Osteoblast (primary cell): ENCODE results near the gene MACROD2. TPM values are rescaled to one million over a fixed set of nuclear protein-coding genes. Genes with fewer than 3 reads are reported as not detected.
A peak's percentile ranks its signal among the peaks of the same experiment; 100 is the strongest.

Source experiments
- DNase-seq: peaks from one replicate; pipeline ENCODE4 v3.0.0; 2011; ENCODE audit warnings: low spot score, mixed read lengths; ENCODE audit not compliant: insufficient read length; ENCODE audit errors: missing footprints
- H2AFZ ChIP-seq: 2 replicates; pipeline ENCODE4 v1.6.0; 2011; ENCODE audit warnings: mild to moderate bottlenecking, low read length
- H3K27ac ChIP-seq: 2 replicates; pipeline ENCODE4 v1.5.1; 2011; ENCODE audit warnings: mild to moderate bottlenecking, low read depth, low read length, moderate library complexity
- H3K27me3 ChIP-seq: 2 replicates; pipeline ENCODE4 v1.6.0; 2012; ENCODE audit warnings: mild to moderate bottlenecking, control low read depth, inconsistent platforms, low read length, moderate library complexity; ENCODE audit not compliant: insufficient read depth
- H3K36me3 ChIP-seq: 2 replicates; pipeline ENCODE4 v1.5.1; 2011; ENCODE audit warnings: mild to moderate bottlenecking, low read length, control low read depth, moderate library complexity; ENCODE audit not compliant: insufficient read depth
- H3K4me1 ChIP-seq: 2 replicates; pipeline ENCODE4 v1.5.1; 2011; ENCODE audit warnings: mild to moderate bottlenecking, low read length, control low read depth, moderate library complexity; ENCODE audit not compliant: insufficient read depth
- H3K4me2 ChIP-seq: 2 replicates; pipeline ENCODE4 v1.6.0; 2011; ENCODE audit warnings: mild to moderate bottlenecking, low read length; ENCODE audit not compliant: insufficient read depth
- H3K4me3 ChIP-seq: fragments of 200-600 bp; sonication (generic); 3 replicates; pipeline ENCODE4 v1.5.1; 2012; ENCODE audit warnings: mild to moderate bottlenecking, low read length, inconsistent platforms; ENCODE audit not compliant: insufficient read depth
- H3K79me2 ChIP-seq: 2 replicates; pipeline ENCODE4 v1.6.0; 2012; ENCODE audit warnings: mild to moderate bottlenecking, low read length, control low read depth, inconsistent platforms; ENCODE audit not compliant: insufficient read depth
- H3K9me3 ChIP-seq: 2 replicates; pipeline ENCODE4 v1.5.1; 2011; ENCODE audit warnings: low read depth, low read length, control low read depth
- H4K20me1 ChIP-seq: 2 replicates; pipeline ENCODE4 v1.6.0; 2012; ENCODE audit warnings: mild to moderate bottlenecking, low read length, control low read depth; ENCODE audit not compliant: insufficient read depth
- CTCF ChIP-seq: IDR thresholded peaks from 2 replicates; pipeline ENCODE4 v1.5.1; 2011; ENCODE audit warnings: mild to moderate bottlenecking, low read depth, low read length, moderate library complexity; ENCODE audit errors: extremely low read depth
- total RNA-seq: library from RNA; depleted of rRNA; stranded (reverse); fragments of >200 nt; gene quantifications from 2 replicates; pipeline ENCODE4 v1.2.3, GENCODE V29; 2012

The MACROD2 gene
- total RNA-seq, 1 donor: 4.0 TPM

- no peak overlapping the region for H3K4me3 ChIP-seq
- H3K27ac ChIP-seq: no peak overlapping the region
- no peak for DNase-seq
- H3K4me1 ChIP-seq: no peaks in the 10 kb centered on the region
- no peaks in the 10 kb centered on the region for H3K79me2 ChIP-seq
- no peaks in the 10 kb centered on the region for H3K9me3 ChIP-seq
- no peaks in the 10 kb centered on the region for H3K27me3 ChIP-seq
- H2AFZ ChIP-seq: no peak overlapping the region
- no peaks in the 10 kb centered on the region for H4K20me1 ChIP-seq
- no peak overlapping the region for H3K4me2 ChIP-seq
- H3K36me3 ChIP-seq: no peaks in the 10 kb centered on the region
- TF ChIP-seq CTCF: peak; percentile 19
Measured at GRCh38 chr20:15867899-15868298, 1872.6 kb downstream of the MACROD2 start.

GRCh38 chr20:15875446-15875845, 1880.1 kb downstream of the MACROD2 start:
- Histone ChIP-seq H3K36me3 (no peaks in the 10 kb centered on the region), H3K4me3 (no peak overlapping the region), H3K4me2 (no peak overlapping the region), H3K27ac (no peak overlapping the region), H4K20me1 (no peaks in the 10 kb centered on the region), H3K79me2 (no peaks in the 10 kb centered on the region), H3K27me3 (no peaks in the 10 kb centered on the region), H3K9me3 (no peaks in the 10 kb centered on the region), H2AFZ (no peak overlapping the region), H3K4me1 (no peaks in the 10 kb centered on the region)
- TF ChIP-seq CTCF: no peak
- DNase-seq: no peak

GRCh38 chr20:15882553-15882952, 1887.2 kb downstream of the MACROD2 start:
- Histone ChIP-seq H3K4me3 (no peak overlapping the region), H3K9me3 (no peaks in the 10 kb centered on the region), H4K20me1 (no peaks in the 10 kb centered on the region), H3K27me3 (no peaks in the 10 kb centered on the region), H3K4me1 (no peaks in the 10 kb centered on the region), H3K4me2 (no peak overlapping the region), H3K79me2 (no peaks in the 10 kb centered on the region), H2AFZ (no peak overlapping the region), H3K27ac (no peak overlapping the region), H3K36me3 (no peaks in the 10 kb centered on the region)
- TF ChIP-seq CTCF: no peak
- no peak for DNase-seq

- Histone ChIP-seq H3K79me2 (no peaks in the 10 kb centered on the region), H3K9me3 (no peaks in the 10 kb centered on the region), H3K4me2 (no peak overlapping the region), H3K27me3 (no peaks in the 10 kb centered on the region), H2AFZ (no peak overlapping the region), H3K4me3 (no peak overlapping the region), H3K27ac (no peak overlapping the region), H3K4me1 (no peaks in the 10 kb centered on the region), H3K36me3 (no peaks in the 10 kb centered on the region), H4K20me1 (no peaks in the 10 kb centered on the region)
- TF ChIP-seq CTCF: no peak
- no peak for DNase-seq
Measured at GRCh38 chr20:15886250-15886649, 1890.9 kb downstream of the MACROD2 start.
